Panc1 (cell line): ENCODE measurements around the gene PTGDS. TPM values are rescaled to one million over a fixed set of nuclear protein-coding genes. Genes with fewer than 3 reads are reported as not detected.

ENCODE experiments used
- ATAC-seq: fragments of 200-7000 bp; cut with Tn5 transposase; 2 replicates; pipeline ENCODE4 v1.9.1; 2020; ENCODE audit warnings: mild to moderate bottlenecking, moderate library complexity
- BruUV-seq: library from RNA; stranded (reverse); fragments of 400-500 nt; replicated peaks from 2 replicates; lab custom pipeline; 2021; lab: Mats Ljungman, UMichigan
- CTCF ChIA-PET: fragments of 300-600 bp; sonication (Branson Sonifier 250); formaldehyde crosslinking; loops from one replicate; lab custom pipeline; 2022; ENCODE audit warnings: antibody characterized with exemption; lab: Charles Lee
- POLR2A ChIA-PET: fragments of 300-600 bp; sonication (Branson Sonifier 250); formaldehyde crosslinking; loops from one replicate; lab custom pipeline; 2022; ENCODE audit warnings: antibody characterized with exemption; lab: Charles Lee
- DNase-seq: peaks from one replicate; pipeline ENCODE4 v3.0.0-alpha.2; 2010; ENCODE audit warnings: low read depth, low spot score
- H3K27ac ChIP-seq: 2 replicates; pipeline ENCODE4 v1.5.1; 2011; ENCODE audit warnings: mild to moderate bottlenecking, low read length, inconsistent platforms
- H3K27me3 ChIP-seq: fragments of 200-500 bp; sonication (Bioruptor generic); 2 replicates; pipeline ENCODE4 v1.6.0; 2014; ENCODE audit warnings: low read length, inconsistent platforms; ENCODE audit not compliant: control insufficient read depth, insufficient read depth
- H3K36me3 ChIP-seq: fragments of 200-500 bp; sonication (Bioruptor generic); 2 replicates; pipeline ENCODE4 v1.5.1; 2014; ENCODE audit warnings: inconsistent platforms, mild to moderate bottlenecking, low read length, moderate library complexity; ENCODE audit not compliant: control insufficient read depth, insufficient read depth
- H3K4me1 ChIP-seq: 2 replicates; pipeline ENCODE4 v1.5.1; 2011; ENCODE audit warnings: inconsistent platforms, mild to moderate bottlenecking, low read length, moderate library complexity; ENCODE audit not compliant: control insufficient read depth, insufficient read depth
- H3K4me3 ChIP-seq, 2 experiments: 2 replicates each; pipeline ENCODE4 v1.5.1; 2011 to 2012; ENCODE audit warnings: low read depth in 2 of 2, low read length in 2 of 2, mild to moderate bottlenecking in 2 of 2, inconsistent platforms in 1 of 2, moderate library complexity in 1 of 2
- H3K9me3 ChIP-seq: fragments of 200-500 bp; sonication (Bioruptor generic); 2 replicates; pipeline ENCODE4 v1.5.1; 2014; ENCODE audit warnings: low read depth, mild to moderate bottlenecking, inconsistent platforms, low read length, moderate library complexity; ENCODE audit not compliant: control insufficient read depth, insufficient read depth
- CTCF ChIP-seq: fragments of 450-650 bp; IDR thresholded peaks from 2 replicates; pipeline ENCODE4 v1.5.1; 2017; ENCODE audit warnings: mild to moderate bottlenecking
- POLR2AphosphoS5 ChIP-seq: IDR thresholded peaks from 2 replicates; pipeline ENCODE4 v1.6.1; 2012; ENCODE audit warnings: mild to moderate bottlenecking, low read depth, low read length, moderate library complexity
- REST ChIP-seq, 2 experiments: IDR thresholded peaks; 2 replicates each; pipeline ENCODE4 v1.6.1; 2011 to 2012; ENCODE audit warnings: low read depth in 2 of 2, control low read depth in 1 of 2, low read length in 1 of 2, mild to moderate bottlenecking in 1 of 2, moderate library complexity in 1 of 2; ENCODE audit not compliant: insufficient read depth in 1 of 2
- SIN3A ChIP-seq: IDR thresholded peaks from 2 replicates; pipeline ENCODE4 v1.6.1; 2012; ENCODE audit warnings: low read depth, mild to moderate bottlenecking, low read length, moderate library complexity, borderline replicate concordance; ENCODE audit not compliant: insufficient read depth
- TCF7L2 ChIP-seq: IDR thresholded peaks from 2 replicates; pipeline ENCODE4 v1.6.1; 2011; ENCODE audit warnings: mild to moderate bottlenecking, low read depth, low read length, inconsistent platforms
- in situ Hi-C: cut with HindIII; loops from 2 replicates; pipeline ENCODE4 v1.10.0; 2016; ENCODE audit warnings: low sequenced_read_pairs, low pct_unique_long_range_greater_than_20kb
- intact Hi-C: fragments of 100-400 bp; cut with micrococcal nuclease; formaldehyde crosslinking; loops from one replicate; pipeline ENCODE4 v1.10.0; 2022; ENCODE audit not compliant: unreplicated experiment
- total RNA-seq: library from RNA; stranded (reverse); gene quantifications from one replicate; pipeline ENCODE4 v1.2.1, GENCODE V29; 2021; ENCODE audit not compliant: unreplicated experiment

PTGDS gene
- total RNA-seq, 1 experiment from 2014 or later = 13.7 TPM

GRCh38 chr9:136958898-136959850 lies 18.1 kb upstream of the PTGDS start:
- DNase-seq = no peak
- H3K36me3 ChIP-seq = no peaks in the 10 kb centered on the region
- no peaks in the 10 kb centered on the region for H3K4me1 ChIP-seq
- in situ Hi-C loops (no loop called here), intact Hi-C loops (no loop called here)
- no peak overlapping the region for H3K4me3 ChIP-seq
- no peaks in the 10 kb centered on the region for H3K9me3 ChIP-seq
- ChIA-PET CTCF (interaction anchor here (0.6 kb wide), 1 partner anchor 48 kb away, joined by 7 read pairs; no protein-coding TSS in a partner anchor), POLR2A (no interaction called here)
- H3K27me3 ChIP-seq = no peaks in the 10 kb centered on the region
- no peak for ATAC-seq
- TF ChIP-seq REST (IDR thresholded peaks at IDR 0.05; ENCODE audit: insufficient read depth in 1 of 2, low read depth in 2 of 2, low read length in 1 of 2) = no peak
- no peak for TF ChIP-seq CTCF
- TF ChIP-seq TCF7L2 = no peak
- TF ChIP-seq SIN3A = no peak
- no peak for TF ChIP-seq POLR2AphosphoS5
- no TSS peak for BruUV-seq
- H3K27ac ChIP-seq = no peak overlapping the region

- TF ChIP-seq POLR2AphosphoS5 (no peak), SIN3A (no peak), CTCF (no peak), REST (IDR thresholded peaks at IDR 0.05; ENCODE audit: insufficient read depth in 1 of 2, low read depth in 2 of 2, low read length in 1 of 2) (no peak), TCF7L2 (no peak)
- ChIA-PET CTCF (interaction anchor here (0.6 kb wide), 1 partner anchor 47 kb away, joined by 7 read pairs; no protein-coding TSS in a partner anchor), POLR2A (no interaction called here)
- Histone ChIP-seq H3K4me3 (no peak overlapping the region), H3K27ac (no peak overlapping the region), H3K36me3 (no peaks in the 10 kb centered on the region), H3K9me3 (no peaks in the 10 kb centered on the region), H3K4me1 (peaks cover 5% of the 10 kb centered on the region; the same call in 1 of the 2 replicates), H3K27me3 (no peaks in the 10 kb centered on the region)
- in situ Hi-C loops = no loop called here
- DNase-seq = no peak
- intact Hi-C loops = no loop called here
- ATAC-seq = no peak
- BruUV-seq = no TSS peak
These were observed 16.9 kb upstream of the PTGDS start for GRCh38 chr9:136960212-136960937.
